AG10803 (cell line): ENCODE data around the gene COQ3.

Experiments
- DNase-seq: peaks from one replicate; pipeline ENCODE4 v3.0.0; 2010; ENCODE audit warnings: low read depth
- H3K4me3 ChIP-seq: 2 replicates; pipeline ENCODE4 v1.5.1; 2011; ENCODE audit warnings: mild to moderate bottlenecking, low read length, control low read depth
- CTCF ChIP-seq: conservative IDR thresholded peaks from 2 replicates; pipeline ENCODE4 v1.5.1; 2011; ENCODE audit warnings: mild to moderate bottlenecking, low read length, control low read depth, inconsistent platforms

Gene COQ3

GRCh38 chr6:99390896-99391295, 3.1 kb downstream of the COQ3 start:
- DNase-seq: no peak
- H3K4me3 ChIP-seq: no peak overlapping the region
- no peak for TF ChIP-seq CTCF

GRCh38 chr6:99384507-99384906, 9.5 kb downstream of the COQ3 start:
- DNase-seq: no peak
- TF ChIP-seq CTCF: no peak
- H3K4me3 ChIP-seq: no peak overlapping the region

- DNase-seq: no peak
- no peak overlapping the region for H3K4me3 ChIP-seq
- no peak for TF ChIP-seq CTCF
These were observed 15.4 kb downstream of the COQ3 start for GRCh38 chr6:99378636-99379035.

GRCh38 chr6:99369533-99369932, 24.5 kb downstream of the COQ3 start:
- no peak for TF ChIP-seq CTCF
- DNase-seq: no peak
- no peak overlapping the region for H3K4me3 ChIP-seq

GRCh38 chr6:99366852-99367251, 27.1 kb downstream of the COQ3 start:
- DNase-seq: no peak
- H3K4me3 ChIP-seq: no peak overlapping the region
- no peak for TF ChIP-seq CTCF

GRCh38 chr6:99364026-99364425, 30.0 kb downstream of the COQ3 start:
- no peak for DNase-seq
- no peak for TF ChIP-seq CTCF
- no peak overlapping the region for H3K4me3 ChIP-seq

GRCh38 chr6:99362678-99363268, 31.2 kb downstream of the COQ3 start:
- no peak overlapping the region for H3K4me3 ChIP-seq
- no peak for TF ChIP-seq CTCF
- DNase-seq: no peak
